ENCODE measurements around the gene LMLN.
"Not testable (repeated sequence)": the region's sequence is repeated elsewhere in the genome, so short reads cannot be mapped to it uniquely, and the experiment has no call there.

The LMLN gene

DNA sequence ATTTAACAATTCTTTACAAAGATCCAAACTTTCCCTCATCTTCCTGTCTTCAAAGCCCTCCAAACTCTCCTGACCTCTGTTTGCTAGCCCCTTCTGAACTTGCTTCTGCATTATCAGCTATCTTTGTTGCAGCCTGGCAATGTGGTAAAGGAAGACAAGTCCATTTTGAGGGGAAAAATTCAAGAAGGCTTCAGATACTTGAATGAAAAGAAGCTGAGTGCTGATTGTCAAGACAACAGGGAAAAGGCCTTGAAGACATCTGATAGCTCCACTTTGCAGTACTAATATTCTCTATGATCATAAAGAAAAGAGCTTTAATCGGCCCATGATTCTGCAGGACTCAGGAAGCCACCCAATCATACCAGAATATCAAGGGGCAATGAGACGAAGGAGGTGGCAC is 91.8 kb downstream of the LMLN start:
- H3K27ac ChIP-seq = no peak overlapping the region
- TF ChIP-seq, protein P1, sequence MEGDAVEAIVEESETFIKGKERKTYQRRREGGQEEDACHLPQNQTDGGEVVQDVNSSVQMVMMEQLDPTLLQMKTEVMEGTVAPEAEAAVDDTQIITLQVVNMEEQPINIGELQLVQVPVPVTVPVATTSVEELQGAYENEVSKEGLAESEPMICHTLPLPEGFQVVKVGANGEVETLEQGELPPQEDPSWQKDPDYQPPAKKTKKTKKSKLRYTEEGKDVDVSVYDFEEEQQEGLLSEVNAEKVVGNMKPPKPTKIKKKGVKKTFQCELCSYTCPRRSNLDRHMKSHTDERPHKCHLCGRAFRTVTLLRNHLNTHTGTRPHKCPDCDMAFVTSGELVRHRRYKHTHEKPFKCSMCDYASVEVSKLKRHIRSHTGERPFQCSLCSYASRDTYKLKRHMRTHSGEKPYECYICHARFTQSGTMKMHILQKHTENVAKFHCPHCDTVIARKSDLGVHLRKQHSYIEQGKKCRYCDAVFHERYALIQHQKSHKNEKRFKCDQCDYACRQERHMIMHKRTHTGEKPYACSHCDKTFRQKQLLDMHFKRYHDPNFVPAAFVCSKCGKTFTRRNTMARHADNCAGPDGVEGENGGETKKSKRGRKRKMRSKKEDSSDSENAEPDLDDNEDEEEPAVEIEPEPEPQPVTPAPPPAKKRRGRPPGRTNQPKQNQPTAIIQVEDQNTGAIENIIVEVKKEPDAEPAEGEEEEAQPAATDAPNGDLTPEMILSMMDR (IDR thresholded peaks at IDR 0.05) = no peak
- TF ChIP-seq ZFX (IDR thresholded peaks at IDR 0.05; ENCODE audit: borderline replicate concordance) = no peak

DNA sequence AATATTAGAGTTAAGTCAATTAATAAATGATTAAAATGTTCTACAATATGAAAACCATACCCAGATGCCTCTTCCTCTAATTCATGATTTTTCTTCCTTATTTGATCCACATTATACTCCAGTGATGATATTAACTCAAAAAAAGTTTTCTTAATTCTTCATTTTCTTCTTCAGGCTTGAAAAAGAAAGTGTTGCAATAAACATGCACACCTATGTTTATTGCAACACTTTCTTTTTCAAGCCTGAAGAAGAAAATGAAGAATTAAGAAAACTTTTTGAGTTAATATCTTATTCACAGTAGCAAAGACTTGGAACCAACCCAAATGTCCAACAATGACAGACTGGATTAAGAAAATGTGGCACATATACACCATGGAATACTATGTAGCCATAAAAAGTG is 93.4 kb downstream of the LMLN start:
- not testable (repeated sequence) for H3K27ac ChIP-seq

DNA sequence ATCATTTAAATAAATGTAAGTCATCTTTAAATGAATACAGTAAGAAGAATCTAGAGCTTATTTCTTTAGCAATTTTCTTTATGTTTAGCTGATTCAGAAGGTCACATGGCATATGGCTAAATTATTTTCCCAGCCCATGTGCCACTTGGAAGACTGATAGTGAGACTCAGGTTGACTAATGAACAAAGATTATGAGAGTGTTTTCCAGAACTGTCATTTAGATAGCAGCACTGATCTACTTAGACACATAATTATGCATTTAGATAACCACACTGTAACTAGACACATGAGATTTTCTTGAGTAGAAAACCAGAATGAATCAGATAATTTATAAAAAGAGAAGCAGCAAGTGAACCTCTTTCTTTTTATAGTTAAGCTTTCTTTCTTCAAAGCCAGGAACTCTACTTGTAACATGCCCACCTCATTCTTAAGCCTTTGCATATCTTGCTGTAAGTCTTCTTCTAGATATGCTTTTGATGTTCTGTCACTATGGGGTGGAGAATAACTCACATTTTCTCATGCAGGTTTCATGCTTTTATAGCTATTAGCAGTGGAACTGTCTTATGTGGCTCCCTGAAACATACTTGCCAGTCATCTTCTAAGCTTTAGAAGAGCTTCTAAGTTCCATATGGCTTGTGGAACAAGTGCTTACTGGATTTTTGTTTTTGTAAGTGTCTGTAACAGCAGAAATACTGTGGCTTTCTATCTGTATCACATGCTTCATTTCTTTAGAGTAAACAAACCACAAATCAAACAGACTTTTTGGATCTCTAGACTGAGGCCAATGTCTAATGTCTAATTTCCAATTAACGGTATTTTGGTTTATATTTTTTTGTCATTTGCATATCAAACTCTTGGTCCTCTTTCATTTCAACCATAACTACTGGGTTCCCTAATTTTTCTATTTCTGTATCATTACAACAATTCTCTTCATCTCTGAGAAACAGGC is 101.4 kb downstream of the LMLN start:
- no peak overlapping the region for H3K27ac ChIP-seq
- TF ChIP-seq, protein P1 (IDR thresholded peaks at IDR 0.05) = no peak
- TF ChIP-seq ZFX (IDR thresholded peaks at IDR 0.05; ENCODE audit: borderline replicate concordance) = no peak

DNA sequence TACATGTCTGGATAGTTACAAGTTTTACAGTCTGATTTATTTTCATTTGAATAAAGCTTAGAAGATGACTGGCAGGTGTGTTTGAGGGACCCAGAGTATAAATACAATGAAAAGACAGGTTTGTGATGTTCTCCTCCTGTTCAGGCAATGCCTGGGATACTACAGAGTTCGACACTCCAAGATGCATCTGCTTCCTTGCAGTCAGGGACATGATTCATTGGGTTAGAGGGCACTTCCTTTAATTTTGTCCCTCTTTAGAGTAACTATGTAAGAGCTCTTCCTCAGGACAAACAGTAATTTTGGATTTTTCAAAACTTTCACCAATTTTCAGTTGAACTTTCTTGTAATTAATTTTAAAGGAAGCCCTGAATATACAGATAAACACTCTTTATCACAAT is 102.0 kb downstream of the LMLN start:
- TF ChIP-seq, protein P1 (IDR thresholded peaks at IDR 0.05) = no peak
- no peak for TF ChIP-seq ZFX (IDR thresholded peaks at IDR 0.05; ENCODE audit: borderline replicate concordance)
- no peak overlapping the region for H3K27ac ChIP-seq

DNA sequence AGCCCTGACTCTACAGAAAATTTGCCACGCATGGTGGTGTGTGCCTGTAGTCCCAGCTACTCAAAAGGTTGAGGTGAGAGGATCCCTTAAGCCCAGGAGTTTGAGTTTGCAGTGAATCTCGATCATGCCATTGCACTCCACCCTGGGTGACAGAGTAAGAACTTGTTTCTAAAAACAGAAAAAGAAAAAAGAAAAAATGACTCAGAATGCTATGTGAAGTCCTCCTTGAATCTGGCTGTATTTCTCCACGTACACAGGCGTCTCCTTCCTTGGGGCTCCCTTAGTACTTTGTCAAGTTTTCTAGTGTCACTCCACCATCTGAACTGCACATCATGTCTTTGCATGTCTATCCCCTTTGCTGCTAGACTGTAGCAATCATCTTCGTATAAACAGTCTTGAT is 104.4 kb downstream of the LMLN start:
- no peak overlapping the region for H3K27ac ChIP-seq
- TF ChIP-seq, protein P1 (IDR thresholded peaks at IDR 0.05) = no peak
- TF ChIP-seq ZFX (IDR thresholded peaks at IDR 0.05; ENCODE audit: borderline replicate concordance) = no peak

DNA sequence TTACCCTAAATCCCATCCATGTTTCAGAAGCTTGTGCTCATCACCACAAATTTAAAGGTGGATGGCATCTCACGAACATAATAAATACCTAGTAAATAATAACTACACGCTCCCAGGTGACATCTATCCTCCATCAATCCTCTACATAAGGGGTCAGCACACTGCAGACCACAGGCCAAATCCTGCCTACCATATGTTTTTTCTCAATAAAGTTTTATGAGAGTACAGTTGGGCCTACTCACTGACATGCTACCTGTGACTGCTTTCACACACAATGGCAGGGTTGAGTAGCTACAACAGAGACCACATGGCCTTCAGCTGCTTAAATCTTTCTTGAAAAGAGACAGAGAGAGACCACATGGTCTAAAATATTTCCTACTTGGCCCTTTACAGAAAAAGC is 105.9 kb downstream of the LMLN start:
- no peak overlapping the region for H3K27ac ChIP-seq
- TF ChIP-seq, protein P1 (IDR thresholded peaks at IDR 0.05) = no peak
- no peak for TF ChIP-seq ZFX (IDR thresholded peaks at IDR 0.05; ENCODE audit: borderline replicate concordance)

DNA sequence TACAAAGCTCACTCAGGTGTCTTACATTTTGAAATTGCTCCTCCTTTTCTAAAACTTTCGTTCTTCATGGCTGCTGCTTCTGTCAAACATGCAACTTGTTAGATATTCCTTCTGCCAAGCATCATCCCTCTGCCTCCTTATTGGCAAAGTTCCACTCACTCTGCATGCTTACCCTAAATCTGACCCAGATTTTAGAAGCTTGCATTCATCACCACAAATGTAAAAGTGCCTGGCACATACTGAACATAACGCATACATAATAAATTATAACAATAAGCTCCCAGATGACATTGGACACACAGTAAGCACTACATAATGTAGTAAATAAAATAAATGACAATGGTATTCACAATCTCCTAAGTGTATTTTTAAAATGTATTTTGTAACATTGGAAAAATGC is 107.4 kb downstream of the LMLN start:
- TF ChIP-seq, protein P1 (IDR thresholded peaks at IDR 0.05) = no peak
- TF ChIP-seq ZFX (IDR thresholded peaks at IDR 0.05; ENCODE audit: borderline replicate concordance) = no peak
- H3K27ac ChIP-seq = no peak overlapping the region
